HL-60 (cell line): ENCODE data around the gene CIAO1.

ENCODE experiments used
- GABPA ChIP-seq: IDR thresholded peaks from 2 replicates; pipeline ENCODE4 v1.6.1; 2012; ENCODE audit warnings: low read depth
- POLR2AphosphoS5 ChIP-seq: IDR thresholded peaks from 2 replicates; pipeline ENCODE4 v1.6.1; 2012; ENCODE audit warnings: low read depth
- TF ChIP-seq, protein P1 (sequence below): IDR thresholded peaks from one replicate; pipeline ENCODE4 v1.5.1; 2011; ENCODE audit warnings: low read length, control low read depth, inconsistent platforms; ENCODE audit not compliant: insufficient read depth

DNA sequence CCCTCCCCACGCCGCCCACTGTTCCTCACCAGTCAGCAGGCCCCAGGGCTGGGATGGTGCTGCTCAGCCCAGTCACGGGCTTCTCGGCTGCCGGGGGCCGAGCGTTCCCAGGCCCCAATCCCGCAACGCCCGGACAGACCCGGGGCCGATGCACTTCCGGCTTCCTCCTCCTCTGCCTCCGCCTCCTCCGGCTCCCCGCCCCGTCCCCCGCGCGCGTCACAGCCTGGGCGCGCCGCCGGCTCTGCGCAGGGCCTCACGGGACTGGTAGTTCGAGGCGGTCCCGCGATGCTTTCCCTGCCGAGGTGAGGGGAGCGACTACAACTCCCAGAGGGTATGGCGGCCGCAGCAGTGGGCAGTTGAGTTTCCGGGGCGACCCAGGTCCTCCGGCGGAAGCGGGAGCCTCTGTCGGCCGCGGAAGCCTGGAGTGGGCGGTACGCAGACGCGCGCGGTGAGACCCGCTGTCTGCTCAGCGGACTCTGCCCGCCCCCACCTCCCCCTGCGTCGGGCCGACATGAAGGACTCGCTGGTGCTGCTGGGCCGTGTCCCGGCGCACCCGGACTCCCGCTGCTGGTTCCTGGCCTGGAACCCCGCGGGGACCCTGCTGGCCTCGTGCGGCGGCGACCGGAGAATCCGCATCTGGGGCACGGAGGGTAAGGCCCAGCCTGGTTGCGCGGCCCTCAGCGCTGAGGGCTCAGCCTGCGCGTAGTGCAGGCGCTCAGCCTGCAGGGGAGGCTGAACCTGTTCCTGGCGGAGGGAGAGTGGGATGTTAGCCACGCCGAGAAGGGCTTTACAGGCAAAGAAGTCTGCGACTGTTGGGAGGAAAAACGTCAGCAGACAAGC, at the start of gene CIAO1, which contains the start of gene TMEM127:
- TF ChIP-seq, protein P1, sequence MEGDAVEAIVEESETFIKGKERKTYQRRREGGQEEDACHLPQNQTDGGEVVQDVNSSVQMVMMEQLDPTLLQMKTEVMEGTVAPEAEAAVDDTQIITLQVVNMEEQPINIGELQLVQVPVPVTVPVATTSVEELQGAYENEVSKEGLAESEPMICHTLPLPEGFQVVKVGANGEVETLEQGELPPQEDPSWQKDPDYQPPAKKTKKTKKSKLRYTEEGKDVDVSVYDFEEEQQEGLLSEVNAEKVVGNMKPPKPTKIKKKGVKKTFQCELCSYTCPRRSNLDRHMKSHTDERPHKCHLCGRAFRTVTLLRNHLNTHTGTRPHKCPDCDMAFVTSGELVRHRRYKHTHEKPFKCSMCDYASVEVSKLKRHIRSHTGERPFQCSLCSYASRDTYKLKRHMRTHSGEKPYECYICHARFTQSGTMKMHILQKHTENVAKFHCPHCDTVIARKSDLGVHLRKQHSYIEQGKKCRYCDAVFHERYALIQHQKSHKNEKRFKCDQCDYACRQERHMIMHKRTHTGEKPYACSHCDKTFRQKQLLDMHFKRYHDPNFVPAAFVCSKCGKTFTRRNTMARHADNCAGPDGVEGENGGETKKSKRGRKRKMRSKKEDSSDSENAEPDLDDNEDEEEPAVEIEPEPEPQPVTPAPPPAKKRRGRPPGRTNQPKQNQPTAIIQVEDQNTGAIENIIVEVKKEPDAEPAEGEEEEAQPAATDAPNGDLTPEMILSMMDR = peak; percentile 19
- peak; percentile 91 for TF ChIP-seq POLR2AphosphoS5
- peak; percentile 94 for TF ChIP-seq GABPA
